ENCODE data around the gene CLCF1. TPM values are rescaled to one million over a fixed set of nuclear protein-coding genes. Genes with fewer than 3 reads are reported as not detected.

The CLCF1 gene
- total and polyA plus RNA-seq, 10 of the 15 experiments (the other 5 are each of a cell fraction or from before 2014, with no cell fraction given), result 0.16 to 2.1 (median 0.63) TPM; not detected in 1

DNA sequence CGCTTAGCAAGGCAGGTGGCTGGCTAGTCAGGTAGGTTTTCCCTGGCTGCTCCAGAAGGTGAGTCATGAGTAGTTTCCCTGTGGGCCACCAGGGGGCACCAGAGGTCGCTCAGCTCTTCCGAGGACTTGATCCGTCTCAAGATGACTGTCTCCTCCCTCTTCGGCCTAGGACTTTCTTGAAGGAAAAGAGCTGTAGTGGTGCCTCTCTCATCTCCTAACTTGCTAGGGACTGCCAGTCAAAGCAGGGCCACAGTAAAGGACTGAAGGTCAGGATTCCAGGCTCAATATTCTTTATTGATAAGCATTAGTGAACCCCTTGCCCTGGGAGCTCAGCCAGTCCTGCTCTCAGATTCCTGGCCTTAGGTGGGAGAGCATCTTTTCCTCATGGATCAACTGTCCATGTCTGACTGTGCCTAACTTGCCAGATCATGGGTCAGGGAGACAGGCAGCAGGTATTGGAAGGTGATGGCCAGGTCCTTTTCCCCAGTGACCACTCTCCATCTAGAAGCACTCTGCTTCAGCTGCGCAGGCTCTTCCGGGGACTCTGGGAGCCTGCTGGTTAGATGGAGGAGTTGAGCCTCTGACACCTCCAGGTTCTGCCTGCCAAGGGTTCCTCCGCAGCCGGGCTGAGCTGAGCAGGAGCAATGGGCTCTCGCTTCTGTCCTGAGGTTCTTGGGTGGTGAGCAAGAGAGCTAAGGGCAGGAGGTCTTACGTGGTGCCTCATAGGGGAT is 22.0 kb downstream of the CLCF1 start (continued):
- TF ChIP-seq, protein P1, sequence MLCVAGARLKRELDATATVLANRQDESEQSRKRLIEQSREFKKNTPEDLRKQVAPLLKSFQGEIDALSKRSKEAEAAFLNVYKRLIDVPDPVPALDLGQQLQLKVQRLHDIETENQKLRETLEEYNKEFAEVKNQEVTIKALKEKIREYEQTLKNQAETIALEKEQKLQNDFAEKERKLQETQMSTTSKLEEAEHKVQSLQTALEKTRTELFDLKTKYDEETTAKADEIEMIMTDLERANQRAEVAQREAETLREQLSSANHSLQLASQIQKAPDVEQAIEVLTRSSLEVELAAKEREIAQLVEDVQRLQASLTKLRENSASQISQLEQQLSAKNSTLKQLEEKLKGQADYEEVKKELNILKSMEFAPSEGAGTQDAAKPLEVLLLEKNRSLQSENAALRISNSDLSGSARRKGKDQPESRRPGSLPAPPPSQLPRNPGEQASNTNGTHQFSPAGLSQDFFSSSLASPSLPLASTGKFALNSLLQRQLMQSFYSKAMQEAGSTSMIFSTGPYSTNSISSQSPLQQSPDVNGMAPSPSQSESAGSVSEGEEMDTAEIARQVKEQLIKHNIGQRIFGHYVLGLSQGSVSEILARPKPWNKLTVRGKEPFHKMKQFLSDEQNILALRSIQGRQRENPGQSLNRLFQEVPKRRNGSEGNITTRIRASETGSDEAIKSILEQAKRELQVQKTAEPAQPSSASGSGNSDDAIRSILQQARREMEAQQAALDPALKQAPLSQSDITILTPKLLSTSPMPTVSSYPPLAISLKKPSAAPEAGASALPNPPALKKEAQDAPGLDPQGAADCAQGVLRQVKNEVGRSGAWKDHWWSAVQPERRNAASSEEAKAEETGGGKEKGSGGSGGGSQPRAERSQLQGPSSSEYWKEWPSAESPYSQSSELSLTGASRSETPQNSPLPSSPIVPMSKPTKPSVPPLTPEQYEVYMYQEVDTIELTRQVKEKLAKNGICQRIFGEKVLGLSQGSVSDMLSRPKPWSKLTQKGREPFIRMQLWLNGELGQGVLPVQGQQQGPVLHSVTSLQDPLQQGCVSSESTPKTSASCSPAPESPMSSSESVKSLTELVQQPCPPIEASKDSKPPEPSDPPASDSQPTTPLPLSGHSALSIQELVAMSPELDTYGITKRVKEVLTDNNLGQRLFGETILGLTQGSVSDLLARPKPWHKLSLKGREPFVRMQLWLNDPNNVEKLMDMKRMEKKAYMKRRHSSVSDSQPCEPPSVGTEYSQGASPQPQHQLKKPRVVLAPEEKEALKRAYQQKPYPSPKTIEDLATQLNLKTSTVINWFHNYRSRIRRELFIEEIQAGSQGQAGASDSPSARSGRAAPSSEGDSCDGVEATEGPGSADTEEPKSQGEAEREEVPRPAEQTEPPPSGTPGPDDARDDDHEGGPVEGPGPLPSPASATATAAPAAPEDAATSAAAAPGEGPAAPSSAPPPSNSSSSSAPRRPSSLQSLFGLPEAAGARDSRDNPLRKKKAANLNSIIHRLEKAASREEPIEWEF (IDR thresholded peaks at IDR 0.05; ENCODE audit: insufficient replicate concordance, low read depth, low read length), result no peak
- TF ChIP-seq ATF7 (IDR thresholded peaks at IDR 0.05; ENCODE audit: low read depth), result no peak
- TF ChIP-seq HSF1 (IDR thresholded peaks at IDR 0.05; ENCODE audit: low read depth, low read length), result no peak
- TF ChIP-seq NFYB (IDR thresholded peaks at IDR 0.05; ENCODE audit: insufficient read depth, low read depth, low read length), result no peak
- no peak for TF ChIP-seq FOS (IDR thresholded peaks at IDR 0.05; ENCODE audit: borderline replicate concordance, extremely low read depth, insufficient read length)
- no peak for TF ChIP-seq HDAC2 (IDR thresholded peaks at IDR 0.05)
- no peak for TF ChIP-seq ZNF24 (IDR thresholded peaks at IDR 0.05)
- TF ChIP-seq, protein P2, sequence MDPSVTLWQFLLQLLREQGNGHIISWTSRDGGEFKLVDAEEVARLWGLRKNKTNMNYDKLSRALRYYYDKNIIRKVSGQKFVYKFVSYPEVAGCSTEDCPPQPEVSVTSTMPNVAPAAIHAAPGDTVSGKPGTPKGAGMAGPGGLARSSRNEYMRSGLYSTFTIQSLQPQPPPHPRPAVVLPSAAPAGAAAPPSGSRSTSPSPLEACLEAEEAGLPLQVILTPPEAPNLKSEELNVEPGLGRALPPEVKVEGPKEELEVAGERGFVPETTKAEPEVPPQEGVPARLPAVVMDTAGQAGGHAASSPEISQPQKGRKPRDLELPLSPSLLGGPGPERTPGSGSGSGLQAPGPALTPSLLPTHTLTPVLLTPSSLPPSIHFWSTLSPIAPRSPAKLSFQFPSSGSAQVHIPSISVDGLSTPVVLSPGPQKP (IDR thresholded peaks at IDR 0.05; ENCODE audit: low read depth, low read length), result no peak
- no peak for TF ChIP-seq JUND (IDR thresholded peaks at IDR 0.05; ENCODE audit: low read depth, low read length)
- TF ChIP-seq ATF3 (IDR thresholded peaks at IDR 0.05; ENCODE audit: borderline replicate concordance, extremely low read depth, low read depth, low read length), result no peak
- TF ChIP-seq RELA (IDR thresholded peaks at IDR 0.05; ENCODE audit: borderline replicate concordance, partially characterized antibody), result peak; percentile 28
- TF ChIP-seq ZNF207 (IDR thresholded peaks at IDR 0.05; ENCODE audit: borderline replicate concordance), result no peak
- TF ChIP-seq ZSCAN29 (IDR thresholded peaks at IDR 0.05), result no peak
- no peak for TF ChIP-seq PML (IDR thresholded peaks at IDR 0.05; ENCODE audit: low read length)
- no peak for TF ChIP-seq POLR2AphosphoS2 (IDR thresholded peaks at IDR 0.05; ENCODE audit: low read depth, low read length)
- TF ChIP-seq EP300 (IDR thresholded peaks at IDR 0.05; ENCODE audit: borderline replicate concordance in 1 of 2, control insufficient read depth in 1 of 2, low read depth in 2 of 2, low read length in 2 of 2), result no peak
- no peak for TF ChIP-seq USF2 (IDR thresholded peaks at IDR 0.05; ENCODE audit: borderline replicate concordance, low read depth, low read length)
- no peak for TF ChIP-seq NRF1 (conservative IDR thresholded peaks at IDR 0.05; ENCODE audit: low read depth, low read length)
- no peak for TF ChIP-seq BHLHE40 (IDR thresholded peaks at IDR 0.05; ENCODE audit: borderline replicate concordance in 1 of 2, low read depth in 2 of 2, low read length in 1 of 2)
- TF ChIP-seq TCF3 (IDR thresholded peaks at IDR 0.05; ENCODE audit: borderline replicate concordance, insufficient read depth, low read depth, low read length), result no peak
